DMS 273 treated with DMSO at 0.1 percent for 48 hours (cell line): Measurements from ENCODE around the gene SRSF7.
"Not testable (repeated sequence)": the region's sequence is repeated elsewhere in the genome, so short reads cannot be mapped to it uniquely, and the experiment has no call there.

Experiments used
- DNase-seq: peaks from one replicate; lab custom pipeline; 2025; lab: John Stamatoyannopoulos, UW

The SRSF7 gene

DNA sequence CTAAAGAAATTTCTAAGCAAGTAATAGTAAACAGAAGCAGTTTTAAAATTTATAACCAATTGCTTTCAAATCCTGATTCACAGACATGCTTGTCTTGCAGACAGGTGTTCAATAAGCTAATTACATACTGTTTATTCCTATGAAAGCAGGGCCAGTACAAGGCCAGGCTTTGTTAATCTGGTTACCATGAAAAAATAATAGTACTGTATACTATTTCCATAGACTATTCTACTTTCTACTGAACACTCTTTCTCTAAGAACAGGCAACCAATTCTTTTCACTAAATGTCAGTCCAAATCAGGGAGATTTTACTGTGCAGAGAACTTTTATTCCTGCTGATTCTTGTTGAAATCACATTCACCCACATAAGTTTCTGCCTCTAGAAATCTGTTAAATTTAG, 2.9 kb upstream of the SRSF7 start:
- DNase-seq = no peak

DNA sequence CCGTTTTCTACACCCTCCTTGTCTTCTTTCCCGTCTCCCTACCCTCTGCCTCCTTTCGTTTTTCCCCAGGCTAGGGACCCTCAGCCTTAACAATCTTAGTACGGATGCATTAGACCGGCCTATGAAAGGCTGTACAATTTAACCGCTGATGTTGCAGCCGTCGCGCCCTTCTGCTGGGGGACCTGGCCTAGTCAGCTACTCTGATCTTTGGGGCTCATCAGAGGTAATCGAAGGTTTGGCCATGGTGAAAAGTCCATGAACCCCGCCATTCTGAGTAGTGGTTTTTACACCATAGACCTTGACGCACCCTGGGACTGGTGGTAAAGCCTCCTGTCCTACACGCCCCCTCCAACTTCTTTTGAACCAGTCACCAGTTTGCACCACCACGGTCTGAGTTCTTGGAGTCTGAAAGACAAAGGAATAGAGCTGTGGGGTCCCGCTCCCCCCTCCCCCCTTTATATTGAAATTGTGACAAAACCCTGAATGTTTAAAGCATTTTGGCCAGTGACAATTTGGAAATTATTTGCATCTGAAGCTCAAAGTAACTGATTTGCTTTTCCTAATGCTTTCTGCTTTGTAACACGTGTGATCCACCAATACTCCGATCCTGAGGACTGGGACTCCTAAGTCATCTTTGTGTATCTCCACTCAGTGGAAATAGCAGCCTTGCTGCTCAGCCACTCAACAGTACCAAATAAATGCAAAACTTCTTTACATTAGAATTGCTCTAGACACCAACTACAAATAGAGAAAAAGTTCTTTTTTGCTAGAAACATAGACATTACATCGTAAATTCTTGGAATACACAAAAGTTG, 642 bp upstream of the SRSF7 start:
- DNase-seq = no peak

DNA sequence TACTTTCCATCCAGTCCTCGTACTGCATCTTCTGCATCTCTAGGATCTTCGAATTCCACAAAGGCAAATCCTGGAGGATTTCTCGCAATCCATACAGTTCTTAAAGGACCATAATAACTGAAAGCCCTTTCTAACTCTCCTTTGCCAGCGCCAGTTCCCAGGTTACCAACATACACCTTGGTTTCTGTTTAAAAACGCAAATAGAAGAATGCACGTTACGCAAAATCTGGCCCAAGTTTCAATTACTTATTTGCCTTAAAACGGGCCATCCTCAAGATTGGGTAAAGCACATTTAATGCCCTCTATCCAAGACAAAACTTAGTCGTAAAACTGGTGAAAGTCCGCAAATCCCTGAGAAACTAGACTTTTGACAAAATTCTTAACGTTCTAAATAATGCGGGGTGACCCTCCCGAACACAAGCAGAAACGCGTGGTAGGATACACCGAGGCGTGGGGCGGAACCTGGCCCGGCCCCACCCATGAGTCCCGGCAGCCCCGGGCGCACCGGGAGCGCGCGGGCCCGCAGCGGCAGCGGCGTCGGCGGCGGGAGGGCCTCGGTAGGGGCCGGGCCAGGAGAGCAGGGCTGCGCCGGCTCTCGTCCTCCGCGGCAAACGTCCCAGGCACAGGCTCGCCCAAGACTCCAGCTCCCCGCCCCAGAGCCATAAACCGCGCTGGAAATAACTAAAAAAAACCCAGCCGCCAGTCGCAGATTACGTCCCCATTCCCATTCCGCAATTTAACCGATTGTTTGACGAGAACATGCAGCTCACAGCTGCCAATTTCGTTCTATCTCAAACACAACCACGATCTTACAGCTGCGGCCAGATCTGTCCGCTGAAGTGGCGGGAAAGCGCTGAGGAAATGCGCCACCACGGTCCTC, 910 bp downstream of the SRSF7 start:
- no peak for DNase-seq

DNA sequence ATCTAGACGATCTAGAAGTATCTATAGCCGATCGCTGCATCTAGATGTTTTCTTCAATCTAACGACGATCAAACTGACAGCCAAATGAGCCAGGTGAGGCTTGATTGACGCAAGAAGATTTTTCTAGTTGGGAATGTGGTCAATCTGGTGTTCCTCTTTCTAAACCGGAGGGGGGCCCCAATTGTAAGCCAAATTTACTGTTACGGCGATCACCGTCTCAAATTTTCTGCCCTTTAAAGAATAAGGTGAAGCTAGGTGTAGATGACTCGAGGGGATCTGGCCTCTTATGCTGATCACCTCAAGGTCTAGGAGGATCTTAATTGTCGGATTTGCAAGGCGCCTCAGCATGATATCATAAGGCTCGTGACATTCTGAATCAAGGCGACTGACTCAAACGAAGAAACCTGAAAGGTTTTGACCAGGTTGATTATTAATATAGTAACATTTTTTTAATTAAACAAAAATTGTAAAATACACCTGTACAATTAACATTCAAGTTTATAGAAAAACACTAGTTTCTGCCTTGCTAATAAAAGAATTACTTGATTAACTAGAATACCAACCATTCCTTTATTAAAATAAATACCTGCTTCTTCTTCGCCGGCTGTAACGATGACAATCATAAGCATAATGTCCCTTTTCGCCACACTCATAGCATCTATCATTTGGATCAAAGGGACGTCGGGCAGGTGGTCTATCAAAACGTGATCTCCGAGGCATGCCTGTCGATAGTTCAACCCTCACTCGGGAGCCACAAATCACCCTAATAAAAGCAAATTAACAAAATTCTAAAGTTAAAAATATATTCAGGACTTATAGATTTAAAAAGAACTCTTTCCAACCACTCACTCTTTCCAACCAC, 2.0 kb downstream of the SRSF7 start:
- DNase-seq = no peak

DNA sequence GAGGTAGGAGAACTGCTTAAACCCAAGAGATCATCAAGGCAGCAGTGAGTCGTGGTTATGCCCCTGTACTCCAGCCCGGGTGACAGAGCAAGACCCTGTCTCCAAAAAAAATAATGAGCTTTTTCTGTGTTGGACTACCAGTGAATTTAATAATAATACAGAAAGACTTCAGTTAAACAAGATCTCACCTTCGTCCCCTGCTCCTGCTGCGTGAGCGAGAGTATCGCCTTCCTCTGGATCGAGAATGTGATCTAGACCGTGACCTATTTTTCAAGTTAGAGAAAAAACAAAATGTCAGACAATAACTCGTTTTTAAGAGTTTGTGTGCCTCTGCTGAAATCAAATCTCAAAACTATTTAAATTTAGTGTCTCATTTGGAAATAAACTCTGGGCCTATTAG, 2.8 kb downstream of the SRSF7 start:
- DNase-seq = no peak

DNA sequence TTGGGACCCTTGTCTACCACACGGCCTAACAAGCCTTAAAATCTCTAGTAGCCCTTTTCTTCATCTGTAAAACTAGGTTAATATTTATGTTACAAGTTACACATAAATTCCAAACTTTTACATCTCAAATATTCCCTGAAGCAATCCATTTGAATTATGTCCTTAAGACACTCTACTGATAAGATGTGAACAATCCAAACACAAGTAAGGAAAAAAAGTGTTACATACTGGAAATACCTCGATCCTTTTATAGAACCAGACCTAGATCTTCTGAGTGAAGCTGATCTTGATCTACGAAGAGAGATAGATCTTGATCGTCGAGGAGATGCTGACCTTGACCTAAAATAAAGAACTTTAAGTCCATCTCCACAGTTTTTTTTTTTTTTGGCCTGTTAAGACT, 3.3 kb downstream of the SRSF7 start:
- DNase-seq = no peak

DNA sequence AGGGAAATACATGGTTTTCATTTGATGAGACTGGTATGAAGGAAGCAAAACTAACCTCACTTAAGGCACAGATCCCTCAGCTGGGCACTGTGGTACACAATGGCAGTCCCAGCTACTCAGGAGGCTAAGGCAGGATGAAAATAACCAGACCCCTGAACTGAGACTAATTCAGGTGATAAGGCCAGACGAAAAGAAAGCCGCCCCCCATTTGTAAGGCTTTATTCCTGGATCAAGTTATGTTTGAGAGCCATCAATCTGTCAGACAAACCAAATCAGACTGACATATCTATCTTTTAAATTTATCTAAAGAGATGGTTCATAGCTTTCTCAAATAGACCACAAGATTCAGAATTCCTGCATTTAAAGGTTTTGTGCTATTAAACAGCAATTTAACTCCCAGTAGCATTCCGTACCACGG, 4.1 kb downstream of the SRSF7 start:
- DNase-seq = no peak

DNA sequence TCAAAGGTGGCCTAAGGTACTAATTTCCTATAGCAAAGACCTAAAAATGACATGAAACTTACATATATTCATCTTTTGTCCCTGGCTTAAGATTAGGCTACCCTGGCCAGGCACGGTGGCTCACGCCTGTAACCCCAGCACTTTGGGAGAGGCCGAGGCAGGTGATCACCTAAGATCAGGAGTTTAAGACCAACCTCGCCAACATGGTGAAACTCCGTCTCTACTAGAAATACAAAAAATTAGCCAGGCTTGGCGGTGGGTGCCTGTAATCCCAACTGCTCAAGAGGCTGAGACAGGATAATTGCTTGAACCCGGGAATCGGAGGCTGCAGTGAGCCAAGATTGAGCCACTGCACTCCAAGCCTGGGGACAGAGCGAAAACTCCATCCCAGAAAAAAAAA, 5.9 kb downstream of the SRSF7 start:
- DNase-seq = no peak

DNA sequence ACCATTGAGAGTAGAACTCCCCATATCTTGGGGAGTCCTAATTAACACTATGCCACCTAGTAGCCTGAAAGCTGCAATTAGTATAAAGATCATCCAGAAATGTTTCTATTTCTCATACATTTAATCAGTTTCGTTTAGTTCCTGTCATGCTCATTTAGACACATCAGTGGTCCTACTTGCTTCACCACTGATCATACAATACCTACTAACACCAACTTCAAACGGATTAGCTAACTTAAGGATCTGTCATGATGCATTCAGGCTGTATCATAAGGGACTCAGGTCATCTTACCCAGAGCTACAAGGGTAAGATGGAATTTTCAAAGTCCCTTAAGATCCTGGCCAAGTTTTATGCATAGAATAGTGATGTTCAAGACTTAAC, 6.8 kb downstream of the SRSF7 start:
- no peak for DNase-seq

DNA sequence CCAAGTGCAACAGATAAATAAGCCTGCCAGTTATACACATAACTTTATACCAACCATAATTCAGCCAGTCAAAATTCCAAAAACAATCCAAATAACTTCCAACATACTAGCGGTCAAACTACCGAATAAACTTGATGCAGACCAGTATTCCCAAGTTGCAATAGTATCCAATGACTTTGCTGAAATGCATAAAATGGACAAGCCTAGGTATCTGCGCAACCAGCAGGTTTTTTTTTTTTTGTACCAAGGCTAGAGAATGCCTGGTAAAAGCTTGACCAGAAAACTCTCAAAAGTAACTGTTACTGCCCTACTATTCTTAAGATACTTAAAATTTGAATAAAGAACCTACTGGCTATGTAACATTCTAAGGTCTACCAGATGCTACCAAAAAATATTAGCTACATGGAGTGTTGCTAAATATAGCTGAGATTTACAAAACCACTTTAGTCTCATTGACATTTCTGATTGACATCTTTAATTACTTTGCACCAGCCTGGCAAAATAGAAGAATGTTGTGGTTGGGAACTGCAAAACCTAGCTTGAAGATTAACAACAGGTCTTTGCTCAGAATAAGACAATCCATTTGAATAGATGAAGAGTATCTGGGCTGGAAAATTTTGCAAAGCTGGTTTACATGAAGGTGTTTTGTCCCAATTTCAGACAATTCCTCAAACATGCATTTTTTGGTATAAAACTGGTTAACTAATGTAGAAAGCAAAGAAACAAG, 7.3 kb downstream of the SRSF7 start:
- no peak for DNase-seq

DNA sequence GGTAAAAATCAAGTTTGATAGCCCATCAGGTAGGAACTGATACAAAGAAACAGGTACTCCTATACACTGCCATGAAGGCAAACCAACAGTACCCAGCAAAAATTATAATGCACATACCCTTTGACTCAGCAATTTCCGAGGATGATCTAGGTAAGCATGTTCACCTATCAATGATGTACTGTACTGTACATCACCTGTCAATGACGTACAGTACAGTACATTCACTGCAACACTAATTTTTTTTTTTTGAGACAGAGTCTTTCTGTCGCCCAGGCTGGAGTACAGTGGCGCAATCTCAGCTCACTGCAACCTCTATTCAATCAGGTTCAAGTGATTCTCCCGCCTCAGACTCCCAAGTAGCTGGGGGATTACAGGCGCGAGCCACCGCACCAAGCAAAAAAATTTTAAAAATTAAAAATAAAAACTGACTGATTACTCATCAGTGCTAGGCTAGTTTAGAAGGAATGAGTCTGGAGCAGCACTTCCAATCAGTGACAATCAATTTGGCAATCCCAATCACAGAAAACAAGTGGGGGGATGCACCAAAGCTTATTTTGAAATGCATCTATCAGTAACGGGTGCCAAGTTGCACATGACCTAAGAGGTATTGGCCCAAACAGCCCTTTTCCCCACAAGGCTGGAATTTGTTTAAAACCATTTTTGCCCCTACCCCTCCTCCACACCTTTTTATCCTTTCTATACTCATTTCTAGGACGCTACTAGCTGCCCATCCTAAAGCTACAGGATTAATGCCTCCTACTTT, 8.2 kb downstream of the SRSF7 start:
- DNase-seq = no peak

DNA sequence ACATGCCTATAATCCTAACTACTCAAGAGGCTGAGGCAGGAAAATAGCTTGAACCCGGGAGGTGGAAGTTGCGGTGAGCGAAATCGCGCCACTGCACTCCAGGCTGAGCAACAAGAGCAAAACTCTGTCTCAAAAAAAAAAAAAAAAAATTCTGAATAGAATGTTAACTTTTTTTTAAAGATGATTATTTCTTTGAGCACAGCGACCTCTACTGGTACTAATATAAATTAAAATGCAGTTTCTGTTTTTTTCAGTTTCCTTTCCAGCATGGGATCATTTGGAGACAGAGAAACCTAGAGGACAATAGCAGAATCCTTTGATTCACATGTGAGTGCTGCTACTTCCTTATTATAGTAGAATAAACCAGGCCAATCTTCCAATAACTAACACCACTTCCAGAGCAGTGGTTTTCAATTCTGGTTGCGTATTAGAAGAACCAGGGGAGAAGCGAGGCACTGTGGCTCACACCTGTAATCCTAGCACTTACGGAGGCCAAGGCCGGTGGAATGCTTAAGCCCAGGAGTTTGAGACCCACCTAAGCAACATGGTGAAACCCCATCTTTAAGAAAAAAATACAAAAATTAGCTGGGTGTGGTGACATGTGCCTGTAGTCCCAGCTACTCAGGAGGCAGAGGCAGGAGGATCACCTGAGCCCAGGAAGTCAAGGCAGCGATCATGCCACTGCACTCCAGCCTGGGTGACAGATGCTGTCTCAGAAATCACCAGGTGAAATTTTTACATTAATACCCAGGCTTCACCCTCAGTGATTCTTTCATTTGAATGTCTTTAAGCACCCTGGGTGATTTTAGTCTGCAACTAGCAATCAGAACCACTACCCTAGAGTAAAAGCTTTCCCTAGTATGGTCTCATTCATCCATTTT, 10.1 kb downstream of the SRSF7 start:
- DNase-seq = no peak

DNA sequence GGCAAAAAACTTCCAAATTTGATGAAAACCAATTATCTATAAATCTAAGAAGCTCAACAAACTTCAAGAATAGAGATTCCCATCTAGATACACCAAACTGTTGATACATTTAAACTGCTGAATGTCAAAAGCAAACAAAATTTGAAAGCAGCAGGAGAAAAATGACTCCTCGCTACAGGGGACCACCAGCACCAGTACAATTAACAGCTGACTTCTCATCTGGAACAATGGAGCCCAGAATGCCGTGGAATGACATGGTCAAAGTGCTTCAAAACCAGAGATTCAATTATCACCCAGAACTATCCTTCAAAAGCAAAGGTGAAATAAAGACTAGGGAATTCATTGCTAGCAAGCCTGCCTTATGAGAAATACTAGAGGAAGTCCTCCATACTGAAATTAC, 11.6 kb downstream of the SRSF7 start:
- DNase-seq = no peak

DNA sequence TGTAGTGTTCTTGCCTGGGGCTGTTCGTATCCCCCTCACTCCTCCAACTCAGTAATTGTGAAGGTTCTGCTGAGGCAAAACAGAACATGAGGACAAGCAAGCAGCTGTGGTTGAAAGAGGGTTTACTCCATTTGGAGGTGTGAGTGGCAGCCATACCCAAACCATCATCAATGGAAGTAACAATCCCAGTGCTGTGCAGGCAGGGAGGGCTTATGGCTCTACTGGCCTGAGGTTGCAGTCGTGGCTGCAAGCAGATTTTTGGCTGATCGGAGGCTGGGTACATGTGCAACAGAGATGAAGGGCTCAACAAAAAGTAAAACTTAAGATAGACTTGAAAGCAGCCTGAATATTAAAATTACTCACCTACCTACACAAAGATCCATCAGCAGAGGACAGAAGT, 13.2 kb downstream of the SRSF7 start:
- no peak for DNase-seq

DNA sequence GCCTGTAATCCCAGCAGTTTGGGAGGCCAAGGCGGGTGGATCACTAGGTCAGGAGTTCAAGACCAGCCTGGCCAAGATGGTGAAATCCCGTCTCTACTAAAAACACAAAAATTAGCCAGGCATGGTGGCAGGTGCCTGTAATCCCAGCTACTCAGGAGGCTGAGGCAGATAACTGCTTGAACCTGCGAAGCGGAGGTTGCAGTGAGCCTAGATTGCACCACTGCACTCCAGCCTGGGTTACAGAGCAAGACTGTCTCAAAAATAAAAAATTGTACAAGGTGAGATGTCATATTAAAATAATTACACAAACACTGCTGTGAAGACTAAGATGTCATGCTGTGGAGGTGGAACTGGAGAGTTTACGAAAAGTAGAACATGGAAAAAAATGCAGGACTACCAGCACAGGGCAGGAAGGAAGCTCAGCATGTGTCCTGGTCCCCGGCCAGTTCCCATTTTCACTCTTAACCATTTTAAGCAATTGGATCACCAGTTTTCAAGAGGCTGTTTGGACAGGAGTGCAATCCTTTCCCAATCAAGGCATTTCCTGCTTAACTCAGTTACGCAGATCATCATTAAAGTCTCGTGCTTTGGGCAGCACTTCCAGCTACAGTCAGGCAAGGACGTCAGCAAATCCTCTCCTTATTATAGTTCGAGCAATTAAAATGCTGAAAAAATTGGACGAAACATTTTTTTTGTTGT, 14.0 kb downstream of the SRSF7 start:
- not testable (repeated sequence) for DNase-seq

DNA sequence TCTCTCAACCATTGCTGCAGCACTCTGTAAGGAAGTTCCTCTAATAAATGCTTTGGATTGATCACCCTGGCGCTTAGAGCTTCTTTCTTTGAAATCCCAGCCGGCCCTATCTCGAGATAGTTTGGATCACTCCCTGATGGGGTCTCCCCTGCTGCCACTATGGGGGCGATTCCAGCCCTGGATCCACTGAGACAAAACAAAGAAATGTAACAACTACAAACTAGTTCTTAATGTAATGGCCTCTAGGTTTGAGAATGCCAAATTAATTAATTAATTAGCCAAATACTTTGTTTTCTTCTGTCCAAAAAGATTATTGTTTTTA, 15.2 kb downstream of the SRSF7 start:
- DNase-seq = no peak

DNA sequence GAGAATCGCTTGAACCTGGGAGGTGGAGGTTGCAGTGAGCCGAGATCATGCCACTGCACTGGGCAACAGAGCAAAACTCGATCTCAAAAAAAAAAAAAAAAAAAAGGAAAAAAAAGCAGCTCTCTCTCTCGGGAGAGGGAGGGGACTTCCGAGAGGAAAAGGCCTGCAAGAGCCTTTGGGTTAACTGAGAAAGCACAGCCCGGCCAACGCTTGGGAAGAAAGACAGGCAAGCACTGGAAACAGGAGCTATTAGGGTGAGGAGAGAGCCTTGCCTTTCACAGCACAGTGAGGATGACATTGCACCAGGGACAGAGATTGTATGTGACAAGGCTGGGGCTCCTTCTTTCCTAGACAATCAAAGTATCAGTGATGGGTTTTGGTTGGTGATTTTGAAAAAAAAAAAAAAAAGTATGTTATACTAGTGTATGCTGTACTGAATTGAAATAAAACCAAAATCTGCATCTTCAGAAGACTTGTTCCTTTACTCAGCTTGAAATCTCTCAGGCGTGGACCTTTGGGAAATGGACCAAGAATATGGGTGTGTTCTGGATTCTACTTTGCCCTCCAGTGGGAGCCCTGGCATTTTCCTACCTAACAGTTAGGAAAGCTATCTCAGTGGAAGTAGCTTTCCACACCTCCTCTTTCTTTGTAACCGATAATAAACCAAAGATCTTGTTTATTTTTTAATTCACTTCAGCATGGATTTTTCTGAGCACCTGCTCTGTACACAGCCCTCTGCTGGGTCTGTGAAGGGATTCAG, 16.7 kb downstream of the SRSF7 start:
- DNase-seq = no peak

DNA sequence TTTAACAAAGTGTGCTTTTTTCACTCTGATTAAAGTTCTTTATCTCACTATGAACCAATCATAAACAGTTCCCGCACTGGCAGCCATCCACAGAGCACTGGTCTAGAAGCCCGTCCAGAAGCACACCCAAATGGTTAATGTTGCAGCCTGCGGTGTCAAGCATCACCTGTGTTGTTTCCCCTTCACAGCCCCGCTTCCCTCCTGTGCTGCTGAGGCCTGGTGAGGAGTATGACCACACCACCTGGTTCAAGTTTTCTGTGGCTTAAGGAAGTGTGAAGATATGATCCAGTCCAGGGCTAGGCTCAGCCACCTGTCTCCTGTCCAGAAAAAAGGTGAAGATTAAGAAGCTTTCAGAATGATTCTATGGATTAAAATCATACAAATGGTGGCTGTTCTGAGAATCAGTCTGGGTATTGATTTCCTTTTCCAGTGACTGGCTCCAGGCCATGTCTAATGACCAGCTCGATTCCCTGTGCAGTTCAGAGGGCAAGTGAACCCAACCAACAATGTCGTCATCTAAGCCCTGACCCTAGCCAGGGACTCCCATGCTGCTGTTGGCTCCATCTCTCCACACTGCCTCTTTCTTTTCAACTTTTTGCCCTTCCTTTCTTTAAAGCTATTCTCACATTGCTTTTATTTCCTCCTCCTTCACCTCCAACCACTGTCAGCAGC, 17.7 kb downstream of the SRSF7 start:
- DNase-seq = no peak
